Hepatocyte (in vitro differentiated cells): ENCODE data around the gene GMDS. TPM values are rescaled to one million over a fixed set of nuclear protein-coding genes. Genes with fewer than 3 reads are reported as not detected.

ENCODE experiments used
- DNase-seq: peaks from one replicate; pipeline ENCODE4 v3.0.0-alpha.2; 2016; ENCODE audit warnings: low spot score
- H2AFZ ChIP-seq: fragments of 200-600 bp; sonication (generic); 2 replicates; pipeline ENCODE4 v1.6.0; 2016; ENCODE audit warnings: antibody characterized with exemption, mild to moderate bottlenecking
- H3K27ac ChIP-seq: fragments of 200-600 bp; sonication (generic); 2 replicates; pipeline ENCODE4 v1.5.1; 2016; ENCODE audit warnings: mild to moderate bottlenecking
- H3K27me3 ChIP-seq: fragments of 200-600 bp; sonication (generic); 2 replicates; pipeline ENCODE4 v1.6.1; 2016
- H3K36me3 ChIP-seq: fragments of 200-600 bp; sonication (generic); replicated peaks from 2 replicates; pipeline ENCODE4 v1.5.1; 2016; ENCODE audit warnings: low read depth; ENCODE audit not compliant: insufficient read depth
- H3K4me1 ChIP-seq: fragments of 200-600 bp; sonication (generic); 2 replicates; pipeline ENCODE4 v1.5.1; 2016; ENCODE audit warnings: mild to moderate bottlenecking, moderate library complexity; ENCODE audit not compliant: insufficient read depth
- H3K4me2 ChIP-seq: fragments of 200-600 bp; sonication (generic); 2 replicates; pipeline ENCODE4 v1.6.0; 2016
- H3K4me3 ChIP-seq: fragments of 200-600 bp; sonication (generic); 2 replicates; pipeline ENCODE4 v1.5.1; 2016; ENCODE audit warnings: mild to moderate bottlenecking
- H3K79me2 ChIP-seq: fragments of 200-600 bp; sonication (generic); 2 replicates; pipeline ENCODE4 v1.6.0; 2017; ENCODE audit warnings: mild to moderate bottlenecking
- H3K9me2 ChIP-seq: fragments of 200-600 bp; sonication (generic); replicated peaks from 2 replicates; pipeline ENCODE4 v1.6.0; 2017; ENCODE audit warnings: mild to moderate bottlenecking; ENCODE audit not compliant: insufficient read depth
- H3K9me3 ChIP-seq: fragments of 200-600 bp; sonication (generic); 2 replicates; pipeline ENCODE4 v1.5.1; 2016; ENCODE audit warnings: low read depth, mild to moderate bottlenecking
- H4K20me1 ChIP-seq: fragments of 200-600 bp; sonication (generic); 2 replicates; pipeline ENCODE4 v1.6.0; 2016; ENCODE audit warnings: mild to moderate bottlenecking; ENCODE audit not compliant: insufficient read depth, poor library complexity, severe bottlenecking
- EZH2 ChIP-seq: fragments of 200-600 bp; sonication (generic); IDR thresholded peaks from 2 replicates; pipeline ENCODE4 v1.6.1; 2016; ENCODE audit warnings: antibody characterized with exemption, mild to moderate bottlenecking, borderline replicate concordance
- EZH2phosphoT487 ChIP-seq: fragments of 200-600 bp; sonication (generic); IDR thresholded peaks from one replicate; pipeline ENCODE4 v1.6.1; 2018; ENCODE audit warnings: antibody characterized with exemption, mild to moderate bottlenecking, low read depth, moderate library complexity; ENCODE audit not compliant: unreplicated experiment, severe bottlenecking
- WGBS: methylation state at CpG from one replicate; pipeline ENCODE4 v1.1.6; 2016; ENCODE audit warnings: low lambda C conversion rate; ENCODE audit errors: missing lambda C conversion rate; 5-methylcytosine and 5-hydroxymethylcytosine counted together
- polyA plus RNA-seq: library from polyadenylated mRNA; unstranded; fragments of >200 nt; fragmentation: Nextera tagmentation; extraction: Ambion mirVana; gene quantifications from 2 replicates; pipeline ENCODE4 v1.2.1, GENCODE V29; 2016
- total RNA-seq: library from RNA; depleted of rRNA; stranded (reverse); fragments of >200 nt; gene quantifications from 2 replicates; pipeline ENCODE4 v1.2.3, GENCODE V29; 2014
- TF ChIP-seq, protein P1 (sequence below): fragments of 200-600 bp; sonication (generic); IDR thresholded peaks from 2 replicates; pipeline ENCODE4 v1.5.1; 2016; ENCODE audit warnings: antibody characterized with exemption, mild to moderate bottlenecking; ENCODE audit not compliant: poor library complexity

GMDS gene
- total and polyA plus RNA-seq, 2 experiments from 2014 or later, result 20.7 to 32.6 TPM

DNA sequence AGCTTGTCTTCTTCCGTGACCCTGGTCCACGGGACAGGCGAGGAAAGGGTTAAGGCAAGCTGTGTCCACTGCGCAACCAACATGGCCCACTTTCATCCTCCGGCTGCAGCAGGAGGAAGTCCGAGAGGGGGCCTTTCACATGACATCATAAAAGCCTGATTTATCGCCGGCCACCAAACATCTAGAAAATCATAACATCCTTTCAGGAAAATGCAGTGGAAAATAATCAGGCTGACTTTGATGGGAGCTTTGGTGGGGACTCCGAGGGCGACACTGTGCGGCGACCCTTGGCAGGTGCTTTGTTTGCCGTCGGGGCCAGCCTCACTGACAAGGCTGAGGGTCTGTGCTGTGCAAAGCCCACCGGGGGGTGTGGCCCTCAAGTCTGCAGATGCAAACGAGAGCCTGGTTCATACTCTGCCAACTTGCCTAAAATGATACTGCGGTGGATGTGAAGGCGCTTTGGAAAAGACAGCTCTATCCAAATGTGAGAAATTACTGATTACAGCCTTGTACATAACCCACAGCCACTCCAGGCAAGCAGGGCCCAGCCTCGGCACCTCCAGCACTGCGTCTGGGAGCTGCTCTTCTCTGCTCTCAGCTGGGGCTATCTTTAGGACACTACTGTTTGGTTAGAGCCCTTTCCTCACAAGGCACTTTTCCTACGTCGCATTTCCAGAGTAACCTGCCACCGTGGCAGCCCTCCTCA is 609.9 kb downstream of the GMDS start:
- Histone ChIP-seq H2AFZ (no peak overlapping the region), H3K9me2 (no peaks in the 10 kb centered on the region), H3K36me3 (no peaks in the 10 kb centered on the region), H3K9me3 (no peaks in the 10 kb centered on the region), H3K4me3 (no peak overlapping the region), H3K27me3 (no peaks in the 10 kb centered on the region), H3K79me2 (no peaks in the 10 kb centered on the region), H3K4me2 (no peak overlapping the region), H3K4me1 (no peaks in the 10 kb centered on the region), H4K20me1 (no peaks in the 10 kb centered on the region), H3K27ac (no peak overlapping the region)
- no peak for DNase-seq
- WGBS, result 75% methylated on average over 23 of the region's 23 CpGs
- TF ChIP-seq, protein P1, sequence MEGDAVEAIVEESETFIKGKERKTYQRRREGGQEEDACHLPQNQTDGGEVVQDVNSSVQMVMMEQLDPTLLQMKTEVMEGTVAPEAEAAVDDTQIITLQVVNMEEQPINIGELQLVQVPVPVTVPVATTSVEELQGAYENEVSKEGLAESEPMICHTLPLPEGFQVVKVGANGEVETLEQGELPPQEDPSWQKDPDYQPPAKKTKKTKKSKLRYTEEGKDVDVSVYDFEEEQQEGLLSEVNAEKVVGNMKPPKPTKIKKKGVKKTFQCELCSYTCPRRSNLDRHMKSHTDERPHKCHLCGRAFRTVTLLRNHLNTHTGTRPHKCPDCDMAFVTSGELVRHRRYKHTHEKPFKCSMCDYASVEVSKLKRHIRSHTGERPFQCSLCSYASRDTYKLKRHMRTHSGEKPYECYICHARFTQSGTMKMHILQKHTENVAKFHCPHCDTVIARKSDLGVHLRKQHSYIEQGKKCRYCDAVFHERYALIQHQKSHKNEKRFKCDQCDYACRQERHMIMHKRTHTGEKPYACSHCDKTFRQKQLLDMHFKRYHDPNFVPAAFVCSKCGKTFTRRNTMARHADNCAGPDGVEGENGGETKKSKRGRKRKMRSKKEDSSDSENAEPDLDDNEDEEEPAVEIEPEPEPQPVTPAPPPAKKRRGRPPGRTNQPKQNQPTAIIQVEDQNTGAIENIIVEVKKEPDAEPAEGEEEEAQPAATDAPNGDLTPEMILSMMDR, result no peak
- TF ChIP-seq EZH2phosphoT487 (no peak), EZH2 (no peak)

DNA sequence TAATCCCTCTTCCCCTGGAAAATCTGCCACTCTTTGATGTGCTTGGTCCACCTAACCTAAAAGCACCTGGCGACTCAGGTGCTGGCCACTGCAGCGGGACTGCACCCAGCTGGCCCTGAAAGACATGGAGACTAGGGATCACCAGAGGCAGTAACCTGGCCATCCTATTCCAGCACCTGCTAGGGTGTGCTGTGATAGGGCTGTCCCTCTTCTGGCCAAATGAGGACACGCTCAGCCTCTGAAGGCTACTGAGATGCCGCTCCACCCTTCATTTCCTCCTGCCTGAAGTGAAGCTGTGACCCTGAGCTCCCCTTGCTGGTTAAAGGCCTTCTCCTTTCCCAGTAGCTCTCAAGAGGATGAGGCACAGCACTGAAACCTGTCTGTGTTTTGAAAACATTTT is 611.3 kb downstream of the GMDS start:
- Histone ChIP-seq H3K27me3 (peaks cover 8% of the 10 kb centered on the region), H3K27ac (no peak overlapping the region), H2AFZ (no peak overlapping the region), H3K9me2 (no peaks in the 10 kb centered on the region), H3K4me3 (no peak overlapping the region), H3K79me2 (no peaks in the 10 kb centered on the region), H4K20me1 (no peaks in the 10 kb centered on the region), H3K4me1 (no peaks in the 10 kb centered on the region), H3K9me3 (no peaks in the 10 kb centered on the region), H3K4me2 (no peak overlapping the region), H3K36me3 (no peaks in the 10 kb centered on the region)
- 95% methylated on average over 4 of the region's 4 CpGs for WGBS
- no peak for DNase-seq
- TF ChIP-seq EZH2phosphoT487 (no peak), EZH2 (no peak)
- TF ChIP-seq, protein P1, result no peak

DNA sequence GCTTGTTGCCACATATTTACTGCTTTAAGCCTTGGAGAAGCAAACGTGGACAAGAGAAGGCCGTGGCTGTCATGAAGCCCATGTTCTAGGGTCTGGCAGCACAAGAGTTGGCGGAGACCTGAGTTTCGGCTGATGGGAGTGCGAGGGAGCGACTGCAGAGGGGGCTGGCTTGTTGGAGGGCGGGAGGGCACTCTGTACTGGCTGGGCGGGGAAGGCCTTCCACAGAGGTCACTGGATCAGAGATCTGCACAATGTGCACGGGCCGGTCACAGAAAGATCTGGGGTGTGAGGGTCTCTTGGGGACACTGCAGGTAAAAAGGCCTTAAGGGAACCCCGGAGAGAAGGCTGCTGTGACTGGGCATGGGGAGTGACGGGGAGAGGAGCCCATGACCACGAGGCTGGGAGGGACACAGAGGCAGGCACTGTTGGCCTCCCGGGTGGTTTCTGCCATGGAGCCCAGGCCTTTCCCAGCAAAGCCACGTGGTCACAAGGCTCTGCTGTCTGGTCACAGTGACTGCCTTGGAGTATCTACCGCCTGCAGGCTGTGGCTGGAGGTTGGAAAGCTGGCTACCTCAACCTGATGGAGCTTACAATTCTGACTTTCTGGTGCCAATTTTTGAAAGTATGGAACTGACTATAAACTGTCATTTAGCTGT is 611.9 kb downstream of the GMDS start:
- Histone ChIP-seq H3K9me2 (no peaks in the 10 kb centered on the region), H3K4me1 (no peaks in the 10 kb centered on the region), H3K27ac (no peak overlapping the region), H3K27me3 (peaks cover 13% of the 10 kb centered on the region), H3K4me2 (no peak overlapping the region), H3K4me3 (no peak overlapping the region), H4K20me1 (no peaks in the 10 kb centered on the region), H3K9me3 (no peaks in the 10 kb centered on the region), H2AFZ (no peak overlapping the region), H3K36me3 (no peaks in the 10 kb centered on the region), H3K79me2 (no peaks in the 10 kb centered on the region)
- TF ChIP-seq EZH2phosphoT487 (no peak), EZH2 (no peak)
- TF ChIP-seq, protein P1, result no peak
- no peak for DNase-seq
- 97% methylated on average over 15 of the region's 16 CpGs for WGBS
